ENCODE results near the gene TUBD1. TPM values are rescaled to one million over a fixed set of nuclear protein-coding genes. Genes with fewer than 3 reads are reported as not detected.

Gene TUBD1
- polyA plus RNA-seq, 1 donor (not counting 4 experiments of a cell fraction or from before 2014, with no cell fraction given) = 7.6 TPM

GRCh38 chr17:59810894-59811153, 81.9 kb downstream of the TUBD1 start:
- no peaks in the 10 kb centered on the region for H3K4me1 ChIP-seq (ENCODE audit: control insufficient read depth, extremely low read depth, insufficient read depth, low read length)
- dilution Hi-C loops (cut with MboI; ENCODE audit: extremely low pct_ligation_motif_present, low sequenced_read_pairs) = no loop called here
- no peaks in the 10 kb centered on the region for H4K20me1 ChIP-seq (ENCODE audit: control insufficient read depth, extremely low read depth, insufficient read depth, low read length)
- no peaks in the 10 kb centered on the region for H3K79me2 ChIP-seq (ENCODE audit: control insufficient read depth, insufficient read depth, low read length)
- DNase-seq (ENCODE audit: low read depth, low spot score) (no peak), FAIRE-seq (no peak)
- H3K27me3 ChIP-seq (ENCODE audit: control insufficient read depth, extremely low read depth, insufficient read depth, low read length) = no peaks in the 10 kb centered on the region
- no peak overlapping the region for H2AFZ ChIP-seq (ENCODE audit: control insufficient read depth, low read length)
- no peak for TF ChIP-seq EZH2 (IDR thresholded peaks at IDR 0.05; ENCODE audit: low read length)
- no peak for TF ChIP-seq CTCF (optimal IDR thresholded peaks at IDR 0.05 in 1 of 3, IDR thresholded peaks at IDR 0.05 in 1 of 3, conservative IDR thresholded peaks at IDR 0.05 in 1 of 3; ENCODE audit: extremely low read depth in 1 of 3, insufficient read depth in 2 of 3, low read length in 3 of 3)
- peaks cover 0 to 2% of the 10 kb centered on the region in 2 experiments for H3K36me3 ChIP-seq (ENCODE audit: control insufficient read depth in 2 of 2, extremely low read depth in 1 of 2, insufficient read depth in 2 of 2, low read length in 2 of 2)
- H3K4me2 ChIP-seq (ENCODE audit: control insufficient read depth, extremely low read depth, insufficient read depth, low read depth, low read length) = no peak overlapping the region
- H3K9me3 ChIP-seq (ENCODE audit: control insufficient read depth, low read depth, low read length) = no peaks in the 10 kb centered on the region
- no peak overlapping the region for H3K4me3 ChIP-seq (ENCODE audit: control insufficient read depth in 2 of 3, extremely low read depth in 1 of 3, insufficient read depth in 2 of 3, low read depth in 1 of 3, low read length in 3 of 3)
- no peak overlapping the region for H3K9ac ChIP-seq (ENCODE audit: control insufficient read depth, extremely low read depth, insufficient read depth, low read length)
- no peaks in the 10 kb centered on the region for H3K9me1 ChIP-seq (ENCODE audit: control insufficient read depth, extremely low read depth, insufficient read depth, low read length)
- no peak overlapping the region for H3K27ac ChIP-seq (ENCODE audit: control insufficient read depth, insufficient read depth, low read length)

Small RNAs within 50 kb of the gene (small RNA-seq; reads per million reads assigned to genes)
- gene RNU6-450P (ENCODE audit: insufficient read length in 3 of 3, low read depth in 3 of 3, low replicate concordance in 1 of 3) (0 reads per million in 3 experiments), gene RPS29P21 (ENCODE audit: insufficient read length in 3 of 3, low read depth in 3 of 3, low replicate concordance in 1 of 3) (0 reads per million in 3 experiments)

Other genes starting within 250 kb of the TUBD1 start
- gene PTRH2, start 185.5 kb downstream of the TUBD1 start, polyA plus RNA-seq = 94.1 to 107 TPM (median 97.0 TPM) in 3 replicates
- 90.6 to 326 TPM (median 303 TPM) in 3 replicates for gene VMP1, start 185.3 kb downstream of the TUBD1 start, polyA plus RNA-seq
- 13.4 to 19.7 TPM (median 14.2 TPM) in 3 replicates for gene RPS6KB1, start 178 bp upstream of the TUBD1 start, polyA plus RNA-seq
- 11.8 to 13.4 TPM (median 12.0 TPM) in 3 replicates for gene RNFT1, start 71.8 kb upstream of the TUBD1 start, polyA plus RNA-seq
- 11.7 to 16.1 TPM (median 11.8 TPM) in 3 replicates for gene HEATR6, start 186.0 kb upstream of the TUBD1 start, polyA plus RNA-seq

Data from keratinocyte (primary cell).